ENCODE data around the gene LRG1. TPM values are rescaled to one million over a fixed set of nuclear protein-coding genes. Genes with fewer than 3 reads are reported as not detected.

LRG1 gene
- total RNA-seq, 2 experiments from 2014 or later = 0.88 to 0.92 TPM

DNA sequence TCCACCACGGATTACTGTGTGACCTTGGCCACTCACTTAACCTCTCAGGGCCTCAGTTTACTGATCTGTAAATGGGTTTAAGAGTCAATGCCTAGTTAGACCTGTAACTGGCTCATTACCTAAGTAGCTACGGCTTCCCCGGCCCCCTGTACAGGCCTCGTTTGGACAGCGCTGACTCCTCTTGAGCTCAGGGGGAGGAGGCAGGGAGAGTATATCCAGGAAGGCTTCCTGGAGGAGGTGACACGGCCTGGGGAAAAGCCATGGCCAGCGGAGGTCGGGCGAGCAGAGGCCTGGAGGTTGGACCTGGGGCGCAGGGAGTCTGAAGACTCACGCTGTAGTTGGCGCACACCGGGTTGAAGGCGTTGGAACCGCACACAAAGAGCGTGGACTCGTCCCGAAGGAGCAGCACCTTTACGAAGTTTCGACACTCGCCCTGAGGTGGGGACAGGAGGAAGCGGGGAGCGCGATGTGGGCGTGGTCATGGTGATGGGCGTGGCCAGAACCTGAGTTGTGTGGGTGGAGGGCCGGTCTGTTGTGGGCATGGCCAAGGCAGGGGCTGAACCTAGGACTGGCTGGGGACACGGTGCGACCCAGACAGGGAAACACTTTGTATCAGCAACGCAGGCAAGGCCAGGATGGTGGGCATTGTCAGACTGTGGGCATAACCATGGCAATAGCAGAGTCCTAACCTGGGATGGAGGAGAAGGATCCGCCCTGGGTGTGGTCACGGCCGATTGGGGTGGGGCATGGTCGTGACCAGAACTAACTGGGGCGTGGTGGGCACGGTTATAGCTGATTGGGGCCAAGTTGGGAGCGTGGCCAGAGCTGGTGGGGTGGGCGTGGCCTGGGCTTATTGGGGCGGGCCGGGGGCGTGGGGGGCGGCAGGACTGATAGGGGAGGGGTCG lies 16.1 kb upstream of the LRG1 start:
- intact Hi-C loops (cut with micrococcal nuclease) = no loop called here
- POLR2A ChIA-PET = no interaction called here
- Mint-ChIP-seq H3K4me1 (ENCODE audit: low read depth) (no peaks in the 10 kb centered on the region), H3K36me3 (no peaks in the 10 kb centered on the region), H3K9me3 (no peaks in the 10 kb centered on the region), H3K4me3 (no peak overlapping the region), H3K27me3 (peaks cover 4% of the 10 kb centered on the region), H3K27ac (no peak overlapping the region)
- peak; percentile 11 for DNase-seq
- CTCF ChIA-PET = interaction anchor here (1.3 to 1.9 kb wide), 4 partner anchors 11 to 80 kb away, joined by 4 to 8 read pairs (median 6); no protein-coding TSS in a partner anchor

DNA sequence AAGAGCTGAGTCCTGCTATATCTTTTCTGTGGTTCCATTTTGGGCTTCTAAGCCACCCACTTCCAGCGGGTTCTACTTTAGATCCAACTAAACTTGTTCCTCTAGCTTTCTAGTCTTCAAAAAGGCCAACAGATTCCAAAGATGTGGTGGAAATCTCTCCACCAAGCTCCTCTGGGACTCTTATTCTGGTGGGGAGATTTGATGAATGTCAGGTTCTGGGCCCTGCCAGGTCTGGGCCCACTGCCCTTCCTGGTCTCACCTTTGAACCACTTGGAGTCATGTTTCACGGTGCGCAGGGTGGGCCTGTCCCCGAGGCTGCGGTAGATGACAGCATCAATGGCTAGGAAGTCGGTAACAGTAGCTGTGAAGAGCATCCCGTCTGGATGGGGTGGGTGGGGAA lies 14.9 kb upstream of the LRG1 start:
- DNase-seq = no peak
- H3K4me1 Mint-ChIP-seq (ENCODE audit: low read depth) = no peaks in the 10 kb centered on the region
- no peak overlapping the region for H3K4me3 Mint-ChIP-seq
- intact Hi-C loops (cut with micrococcal nuclease) = no loop called here
- H3K36me3 Mint-ChIP-seq = no peaks in the 10 kb centered on the region
- H3K27me3 Mint-ChIP-seq = peaks cover 4% of the 10 kb centered on the region
- POLR2A ChIA-PET = no interaction called here
- H3K27ac Mint-ChIP-seq = no peak overlapping the region
- CTCF ChIA-PET = interaction anchor here (1.2 to 1.5 kb wide), 2 partner anchors 13 to 81 kb away, joined by 4 to 7 read pairs; no protein-coding TSS in a partner anchor
- no peaks in the 10 kb centered on the region for H3K9me3 Mint-ChIP-seq

DNA sequence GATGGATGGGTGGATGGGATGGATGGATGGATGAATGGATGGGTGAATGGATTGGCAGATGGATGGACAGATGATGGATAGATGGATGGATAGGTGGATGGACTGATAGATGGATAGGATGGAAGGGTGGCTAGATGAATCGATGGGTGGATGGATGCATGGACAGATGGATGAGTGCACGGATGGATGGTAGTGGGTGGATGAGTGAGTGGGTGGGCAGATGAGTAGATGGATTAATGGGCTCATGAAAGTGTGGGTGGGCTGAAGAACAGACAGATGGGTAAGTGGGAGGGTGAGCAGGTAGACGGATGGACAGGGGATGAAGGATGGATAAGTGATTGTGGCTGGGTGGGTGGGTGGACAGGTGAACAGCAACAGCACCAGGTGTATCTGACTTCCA lies 13.9 kb upstream of the LRG1 start:
- ChIA-PET CTCF (no interaction called here), POLR2A (no interaction called here)
- H3K27ac Mint-ChIP-seq = no peak overlapping the region
- H3K36me3 Mint-ChIP-seq = no peaks in the 10 kb centered on the region
- peaks cover 6% of the 10 kb centered on the region for H3K27me3 Mint-ChIP-seq
- no peaks in the 10 kb centered on the region for H3K9me3 Mint-ChIP-seq
- intact Hi-C loops (cut with micrococcal nuclease) = no loop called here
- H3K4me1 Mint-ChIP-seq (ENCODE audit: low read depth) = no peaks in the 10 kb centered on the region
- DNase-seq = no peak
- no peak overlapping the region for H3K4me3 Mint-ChIP-seq

DNA sequence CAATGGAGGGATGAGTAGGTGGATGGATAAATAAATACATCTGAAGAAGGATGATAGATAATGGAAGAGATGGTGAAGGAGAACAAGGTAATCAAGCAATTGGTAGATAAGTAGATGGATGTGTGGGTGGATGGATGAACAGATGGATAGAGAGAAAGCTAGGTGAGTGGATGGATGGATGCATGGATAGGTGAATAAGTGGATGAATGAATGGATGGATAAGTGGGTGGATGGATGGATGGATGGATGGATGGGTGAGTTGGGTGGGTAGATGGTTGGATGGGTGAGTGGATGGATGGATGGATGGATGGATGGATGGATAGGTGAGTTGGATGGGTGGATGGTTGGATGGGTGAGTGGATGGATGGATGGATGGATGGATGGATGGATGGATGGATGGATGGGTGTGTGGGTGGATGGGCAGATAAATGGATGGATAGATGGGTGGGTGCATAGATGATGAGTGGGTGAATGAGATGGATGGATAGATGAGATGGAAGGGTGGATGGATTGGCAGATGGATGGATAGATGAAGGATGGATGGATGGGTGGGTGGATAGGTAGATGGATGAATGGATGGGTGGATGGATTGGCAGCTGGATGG lies 13.4 kb upstream of the LRG1 start:
- POLR2A ChIA-PET = no interaction called here
- H3K4me3 Mint-ChIP-seq = no peak overlapping the region
- no peaks in the 10 kb centered on the region for H3K36me3 Mint-ChIP-seq
- H3K27me3 Mint-ChIP-seq = peaks cover 6% of the 10 kb centered on the region
- CTCF ChIA-PET = no interaction called here
- intact Hi-C loops (cut with micrococcal nuclease) = no loop called here
- no peaks in the 10 kb centered on the region for H3K4me1 Mint-ChIP-seq (ENCODE audit: low read depth)
- H3K9me3 Mint-ChIP-seq = no peaks in the 10 kb centered on the region
- DNase-seq = no peak
- no peak overlapping the region for H3K27ac Mint-ChIP-seq

- ChIA-PET POLR2A (no interaction called here), CTCF (no interaction called here)
- H3K27ac Mint-ChIP-seq = no peak overlapping the region
- intact Hi-C loops (cut with micrococcal nuclease) = no loop called here
- H3K4me1 Mint-ChIP-seq (ENCODE audit: low read depth) = no peaks in the 10 kb centered on the region
- no peaks in the 10 kb centered on the region for H3K9me3 Mint-ChIP-seq
- no peak overlapping the region for H3K4me3 Mint-ChIP-seq
- H3K36me3 Mint-ChIP-seq = no peaks in the 10 kb centered on the region
- DNase-seq = no peak
- peaks cover 6% of the 10 kb centered on the region for H3K27me3 Mint-ChIP-seq
These were observed 12.6 kb upstream of the LRG1 start for GRCh38 chr19:4552525-4552819.

GRCh38 chr19:4550479-4551050 lies 10.7 kb upstream of the LRG1 start:
- H3K4me1 Mint-ChIP-seq (ENCODE audit: low read depth) = no peaks in the 10 kb centered on the region

DNA sequence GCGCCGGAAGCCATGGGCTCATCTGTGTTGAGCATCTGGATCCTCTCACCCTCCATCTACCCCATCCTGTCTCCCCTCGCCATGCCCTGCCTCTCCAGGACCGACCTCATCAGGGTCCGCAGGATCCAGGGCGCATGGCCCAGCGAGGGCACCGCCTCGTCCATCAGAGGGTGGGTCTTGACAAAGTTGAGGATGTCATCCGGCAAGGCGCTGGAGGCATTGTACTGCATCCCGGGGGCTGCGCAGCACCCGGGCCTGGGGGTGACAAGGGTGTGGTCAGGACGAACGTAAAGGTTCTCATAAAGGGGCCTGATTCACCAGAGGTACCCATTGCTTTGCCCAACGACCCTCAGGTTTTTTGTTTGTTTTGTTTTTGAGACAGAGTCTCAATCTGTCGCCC lies 10.2 kb upstream of the LRG1 start:
- no peaks in the 10 kb centered on the region for H3K36me3 Mint-ChIP-seq
- H3K9me3 Mint-ChIP-seq = no peaks in the 10 kb centered on the region
- H3K4me3 Mint-ChIP-seq = no peak overlapping the region
- no peak for DNase-seq
- H3K4me1 Mint-ChIP-seq (ENCODE audit: low read depth) = no peaks in the 10 kb centered on the region
- H3K27me3 Mint-ChIP-seq = peaks cover 6% of the 10 kb centered on the region
- ChIA-PET POLR2A (no interaction called here), CTCF (no interaction called here)
- no peak overlapping the region for H3K27ac Mint-ChIP-seq
- intact Hi-C loops (cut with micrococcal nuclease) = no loop called here

More at GRCh38 chr19:4550479-4551050, 10.7 kb upstream of the LRG1 start:
- no peak overlapping the region for H3K4me3 Mint-ChIP-seq
- intact Hi-C loops (cut with micrococcal nuclease) = no loop called here
- no peaks in the 10 kb centered on the region for H3K36me3 Mint-ChIP-seq
- ChIA-PET CTCF (no interaction called here), POLR2A (no interaction called here)
- DNase-seq = no peak
- peaks cover 6% of the 10 kb centered on the region for H3K27me3 Mint-ChIP-seq
- no peaks in the 10 kb centered on the region for H3K9me3 Mint-ChIP-seq
- H3K27ac Mint-ChIP-seq = no peak overlapping the region

DNA sequence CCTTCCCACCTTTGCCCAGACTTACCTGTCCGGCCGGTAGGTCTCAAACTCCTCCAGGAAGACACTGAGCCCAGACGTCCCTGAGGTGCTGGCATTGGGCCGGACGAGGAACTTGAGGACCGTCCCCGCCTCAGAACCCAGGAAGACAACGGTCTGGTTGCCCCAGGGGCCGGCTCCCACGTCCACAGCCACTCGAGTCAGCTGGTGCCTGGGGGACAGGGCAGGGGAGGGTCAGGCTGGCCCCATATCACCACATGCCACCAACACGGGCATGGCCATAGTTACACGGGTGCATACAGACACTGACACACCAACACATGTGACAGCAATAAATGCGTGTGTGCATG lies 8.4 kb upstream of the LRG1 start:
- intact Hi-C loops (cut with micrococcal nuclease) = no loop called here
- POLR2A ChIA-PET = no interaction called here
- Mint-ChIP-seq H3K36me3 (no peaks in the 10 kb centered on the region), H3K4me1 (ENCODE audit: low read depth) (no peaks in the 10 kb centered on the region), H3K27me3 (peaks cover 6% of the 10 kb centered on the region), H3K9me3 (no peaks in the 10 kb centered on the region), H3K4me3 (no peak overlapping the region), H3K27ac (no peak overlapping the region)
- CTCF ChIA-PET = interaction anchor here (0.6 kb wide), 2 partner anchors 18 to 25 kb away, joined by 3 read pairs; no protein-coding TSS in a partner anchor
- DNase-seq = no peak

- ChIA-PET CTCF (interaction anchor here (0.6 to 1.3 kb wide), 4 partner anchors 11 to 89 kb away, joined by 3 to 5 read pairs (median 4); partner anchors contain the start of gene PLIN5), POLR2A (no interaction called here)
- Mint-ChIP-seq H3K9me3 (no peaks in the 10 kb centered on the region), H3K4me3 (no peak overlapping the region), H3K4me1 (ENCODE audit: low read depth) (peaks cover 2% of the 10 kb centered on the region), H3K27ac (no peak overlapping the region), H3K36me3 (no peaks in the 10 kb centered on the region), H3K27me3 (peaks cover 2% of the 10 kb centered on the region)
- intact Hi-C loops (cut with micrococcal nuclease) = no loop called here
- DNase-seq = peak; percentile 33
These were observed 7.7 kb upstream of the LRG1 start for GRCh38 chr19:4547303-4548237.

- POLR2A ChIA-PET = no interaction called here
- CTCF ChIA-PET = no interaction called here
- Mint-ChIP-seq H3K4me1 (ENCODE audit: low read depth) (peaks cover 16% of the 10 kb centered on the region), H3K36me3 (peaks cover 2% of the 10 kb centered on the region), H3K27me3 (peaks cover 6% of the 10 kb centered on the region), H3K9me3 (peaks cover 3% of the 10 kb centered on the region), H3K27ac (no peak overlapping the region), H3K4me3 (no peak overlapping the region)
- DNase-seq = no peak
- intact Hi-C loops (cut with micrococcal nuclease) = no loop called here
These were observed 4.2 kb upstream of the LRG1 start for GRCh38 chr19:4543842-4544647.

GRCh38 chr19:4542896-4543841 lies 3.3 kb upstream of the LRG1 start:
- Mint-ChIP-seq H3K27me3 (peaks cover 4% of the 10 kb centered on the region), H3K36me3 (peaks cover 2% of the 10 kb centered on the region), H3K4me3 (no peak overlapping the region), H3K9me3 (peaks cover 3% of the 10 kb centered on the region), H3K4me1 (ENCODE audit: low read depth) (peaks cover 18% of the 10 kb centered on the region), H3K27ac (no peak overlapping the region)
- ChIA-PET CTCF (no interaction called here), POLR2A (no interaction called here)
- intact Hi-C loops (cut with micrococcal nuclease) = no loop called here
- DNase-seq = no peak

Data from activated CD4-positive, alpha-beta memory T cell treated with anti-CD3 and anti-CD28 coated beads for 36 hours (primary cell).